ENCODE measurements around the gene TGM3. TPM values are rescaled to one million over a fixed set of nuclear protein-coding genes. Genes with fewer than 3 reads are reported as not detected.

The TGM3 gene
- total RNA-seq, 1 donor: not detected

- TF ChIP-seq, protein P1, sequence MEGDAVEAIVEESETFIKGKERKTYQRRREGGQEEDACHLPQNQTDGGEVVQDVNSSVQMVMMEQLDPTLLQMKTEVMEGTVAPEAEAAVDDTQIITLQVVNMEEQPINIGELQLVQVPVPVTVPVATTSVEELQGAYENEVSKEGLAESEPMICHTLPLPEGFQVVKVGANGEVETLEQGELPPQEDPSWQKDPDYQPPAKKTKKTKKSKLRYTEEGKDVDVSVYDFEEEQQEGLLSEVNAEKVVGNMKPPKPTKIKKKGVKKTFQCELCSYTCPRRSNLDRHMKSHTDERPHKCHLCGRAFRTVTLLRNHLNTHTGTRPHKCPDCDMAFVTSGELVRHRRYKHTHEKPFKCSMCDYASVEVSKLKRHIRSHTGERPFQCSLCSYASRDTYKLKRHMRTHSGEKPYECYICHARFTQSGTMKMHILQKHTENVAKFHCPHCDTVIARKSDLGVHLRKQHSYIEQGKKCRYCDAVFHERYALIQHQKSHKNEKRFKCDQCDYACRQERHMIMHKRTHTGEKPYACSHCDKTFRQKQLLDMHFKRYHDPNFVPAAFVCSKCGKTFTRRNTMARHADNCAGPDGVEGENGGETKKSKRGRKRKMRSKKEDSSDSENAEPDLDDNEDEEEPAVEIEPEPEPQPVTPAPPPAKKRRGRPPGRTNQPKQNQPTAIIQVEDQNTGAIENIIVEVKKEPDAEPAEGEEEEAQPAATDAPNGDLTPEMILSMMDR (IDR thresholded peaks at IDR 0.05; ENCODE audit: insufficient read depth, low read depth, low read length): no peak
- no peak overlapping the region for H3K4me3 ChIP-seq (ENCODE audit: low read depth, low read length)
- no peak for DNase-seq (ENCODE audit: low read depth)
These were observed 42.7 kb downstream of the TGM3 start for GRCh38 chr20:2338411-2339066.

DNA sequence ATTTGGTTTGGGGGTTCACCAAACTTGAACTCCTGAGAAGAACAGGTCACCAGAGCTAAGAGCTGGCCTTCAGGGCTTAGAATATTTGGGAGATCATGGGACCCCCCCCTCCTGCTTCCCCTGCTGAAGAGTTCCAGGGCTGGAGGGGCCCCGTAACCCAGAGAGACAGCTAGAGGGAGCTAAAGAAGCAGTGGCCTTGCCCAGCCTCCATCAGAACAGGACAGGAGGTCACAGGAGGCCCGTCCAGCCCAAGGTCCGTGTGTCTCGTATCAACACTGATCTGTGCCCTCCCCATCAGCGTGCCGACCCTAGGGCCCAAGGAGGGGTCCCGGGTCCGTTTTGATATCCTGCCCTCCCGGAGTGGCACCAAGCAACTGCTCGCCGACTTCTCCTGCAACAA lies 44.3 kb downstream of the TGM3 start:
- TF ChIP-seq, protein P1 (IDR thresholded peaks at IDR 0.05; ENCODE audit: insufficient read depth, low read depth, low read length): no peak
- H3K4me3 ChIP-seq (ENCODE audit: low read depth, low read length): no peak overlapping the region
- DNase-seq (ENCODE audit: low read depth): no peak

DNA sequence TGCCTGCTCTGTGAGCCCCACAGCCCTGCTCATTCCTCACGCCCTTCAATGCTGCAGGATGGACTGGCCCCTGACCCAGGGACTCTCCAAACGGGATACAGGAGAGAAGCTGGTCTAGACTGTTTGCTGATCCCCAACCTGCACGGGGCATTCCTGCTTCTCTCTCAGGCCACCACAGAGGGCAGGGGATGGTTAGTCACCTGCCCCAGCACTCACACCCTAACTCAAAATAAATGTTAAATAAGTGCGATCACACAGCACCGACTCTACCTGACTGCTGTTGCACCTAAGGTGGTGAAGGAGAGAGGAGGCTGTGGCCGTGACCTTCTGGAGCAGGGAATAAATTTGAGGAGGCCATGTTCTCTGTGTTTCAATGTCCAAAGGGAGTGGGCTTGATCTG lies 45.0 kb downstream of the TGM3 start:
- no peak overlapping the region for H3K4me3 ChIP-seq (ENCODE audit: low read depth, low read length)
- TF ChIP-seq, protein P1 (IDR thresholded peaks at IDR 0.05; ENCODE audit: insufficient read depth, low read depth, low read length): no peak
- no peak for DNase-seq (ENCODE audit: low read depth)

GRCh38 chr20:2341336-2341735 lies 45.5 kb downstream of the TGM3 start:
- no peak for DNase-seq (ENCODE audit: low read depth)
- TF ChIP-seq, protein P1 (IDR thresholded peaks at IDR 0.05; ENCODE audit: insufficient read depth, low read depth, low read length): no peak
- H3K4me3 ChIP-seq (ENCODE audit: low read depth, low read length): no peak overlapping the region

GRCh38 chr20:2342243-2342642 lies 46.4 kb downstream of the TGM3 start:
- TF ChIP-seq, protein P1 (IDR thresholded peaks at IDR 0.05; ENCODE audit: insufficient read depth, low read depth, low read length): no peak
- H3K4me3 ChIP-seq (ENCODE audit: low read depth, low read length): no peak overlapping the region
- no peak for DNase-seq (ENCODE audit: low read depth)

DNA sequence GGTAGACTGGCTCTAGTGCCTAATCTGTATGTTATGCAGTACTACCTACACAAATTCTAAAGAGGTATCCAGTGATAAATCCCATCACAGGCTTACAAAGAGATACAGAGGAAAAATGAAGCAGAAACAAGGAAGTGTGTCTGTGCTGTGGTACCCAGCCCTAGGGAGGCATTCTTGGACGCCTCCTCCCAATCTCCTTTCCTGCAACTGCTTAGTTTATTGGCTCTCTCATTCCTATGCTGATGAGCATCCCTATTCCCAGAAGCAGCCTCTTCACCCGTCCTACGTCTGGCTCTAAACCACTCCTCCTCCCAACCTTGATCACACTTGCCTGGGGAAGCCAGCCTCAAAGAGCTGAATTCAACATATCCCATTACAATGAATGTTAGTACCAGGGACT lies 50.4 kb downstream of the TGM3 start:
- DNase-seq (ENCODE audit: low read depth): no peak
- H3K4me3 ChIP-seq (ENCODE audit: low read depth, low read length): no peak overlapping the region
- TF ChIP-seq, protein P1 (IDR thresholded peaks at IDR 0.05; ENCODE audit: insufficient read depth, low read depth, low read length): no peak

DNA sequence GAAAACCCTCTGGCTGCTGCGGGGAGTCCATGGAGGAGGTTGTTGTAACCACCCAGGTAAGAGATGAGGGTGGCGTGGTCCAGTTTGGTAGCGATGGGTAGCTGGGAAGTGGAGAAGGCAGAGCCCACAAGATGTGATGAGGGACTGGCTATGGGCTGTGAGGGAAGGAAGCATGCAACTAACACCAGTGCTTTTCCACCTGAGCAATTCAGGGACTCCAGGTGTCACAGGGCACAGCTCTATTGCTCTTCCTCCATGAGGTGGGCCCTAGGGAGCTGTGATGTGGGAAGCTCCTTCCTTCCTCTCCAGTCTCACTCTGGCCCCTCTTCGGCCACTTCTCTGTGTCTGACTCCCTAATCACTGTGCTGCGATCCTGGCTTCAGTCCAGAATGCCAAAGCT lies 52.5 kb downstream of the TGM3 start:
- no peak overlapping the region for H3K4me3 ChIP-seq (ENCODE audit: low read depth, low read length)
- no peak for DNase-seq (ENCODE audit: low read depth)
- TF ChIP-seq, protein P1 (IDR thresholded peaks at IDR 0.05; ENCODE audit: insufficient read depth, low read depth, low read length): no peak
